HG02610 (cell line): ENCODE measurements around the gene SEM1.
"Not testable (repeated sequence)": the region's sequence is repeated elsewhere in the genome, so short reads cannot be mapped to it uniquely, and the experiment has no call there.

Experiments
- ATAC-seq: cut with Tn5 transposase; IDR thresholded peaks from one replicate; pipeline ENCODE4 v1.9.1; 2021; ENCODE audit warnings: mild to moderate bottlenecking, moderate library complexity; ENCODE audit not compliant: unreplicated experiment

Gene SEM1

DNA sequence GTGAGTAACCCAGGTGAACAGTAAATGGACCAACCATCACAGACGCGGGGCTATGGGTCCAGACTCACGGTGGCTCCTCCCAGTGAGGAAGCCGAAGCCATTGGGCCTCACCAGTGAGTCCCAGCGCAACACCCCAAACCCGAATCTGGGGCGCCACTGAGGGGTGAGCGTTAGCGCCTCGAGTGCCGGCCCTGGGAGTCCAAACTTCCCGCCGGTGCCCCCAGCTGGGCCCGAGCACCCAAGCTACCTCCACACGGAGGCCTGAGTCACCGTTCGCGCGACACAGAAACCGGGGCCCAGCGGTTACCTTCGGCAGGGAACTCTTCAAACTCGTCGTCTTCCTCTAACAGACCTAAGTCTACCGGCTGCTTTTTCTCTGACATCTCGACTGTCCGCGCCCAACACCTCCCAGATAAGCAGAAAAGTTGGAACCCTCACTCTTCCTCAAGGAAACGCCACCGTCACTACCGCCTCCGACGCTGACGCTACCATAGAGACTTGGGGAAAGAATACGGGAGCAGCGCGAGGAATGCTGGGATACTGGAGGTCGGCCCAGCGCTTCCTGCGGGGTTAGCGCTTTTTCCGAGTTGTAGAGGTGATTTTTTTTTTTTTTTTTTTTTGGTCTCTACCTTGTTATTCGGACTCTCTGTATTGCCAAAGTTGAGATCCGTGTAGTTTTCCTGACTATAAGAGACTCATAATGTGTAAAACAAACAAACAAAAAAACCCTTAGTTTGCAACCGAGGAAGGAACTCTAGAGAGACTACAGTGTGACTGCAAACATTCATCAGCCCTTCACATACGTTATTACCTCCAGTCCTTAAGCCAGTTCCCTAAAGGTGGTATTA is at the start of gene SEM1:
Gene SEM1 (minus strand): TSS at position 466 of the 848 bp plus-strand sequence. CDS start 83 bp downstream, at position 383.
- ATAC-seq, result peak; percentile 92

- not testable (repeated sequence) for ATAC-seq
Measured at GRCh38 chr7:96757880-96758279, 48.2 kb upstream of the SEM1 start.

DNA sequence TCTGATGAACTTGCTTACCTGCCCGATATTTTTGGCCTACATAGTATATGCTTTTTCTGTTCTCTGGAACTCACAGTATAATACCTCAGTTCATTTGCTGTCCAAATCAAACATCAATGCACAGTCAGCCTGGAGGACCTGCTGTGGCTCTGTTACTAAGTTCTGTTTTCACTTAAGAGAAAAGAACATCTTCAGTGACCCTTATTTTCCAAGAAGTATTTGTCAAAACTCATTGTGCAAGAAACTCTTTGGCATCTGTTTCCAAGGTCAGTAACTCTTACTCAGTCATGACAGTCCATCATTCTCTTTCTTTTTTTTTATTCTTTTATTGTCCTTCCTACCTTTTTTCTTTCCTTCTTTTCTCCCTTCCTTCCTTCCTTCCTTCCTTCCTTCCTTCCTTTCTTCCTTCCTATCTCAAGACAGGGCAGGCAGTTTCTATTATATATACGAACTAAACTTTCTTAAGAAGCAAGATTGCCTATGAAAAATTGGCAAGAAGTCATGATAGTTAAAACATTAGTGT is 37.8 kb upstream of the SEM1 start:
- no peak for ATAC-seq

- ATAC-seq, result no peak
Measured at GRCh38 chr7:96740130-96740529, 30.5 kb upstream of the SEM1 start.

- no peak for ATAC-seq
Measured at GRCh38 chr7:96739609-96740008, 30.0 kb upstream of the SEM1 start.

DNA sequence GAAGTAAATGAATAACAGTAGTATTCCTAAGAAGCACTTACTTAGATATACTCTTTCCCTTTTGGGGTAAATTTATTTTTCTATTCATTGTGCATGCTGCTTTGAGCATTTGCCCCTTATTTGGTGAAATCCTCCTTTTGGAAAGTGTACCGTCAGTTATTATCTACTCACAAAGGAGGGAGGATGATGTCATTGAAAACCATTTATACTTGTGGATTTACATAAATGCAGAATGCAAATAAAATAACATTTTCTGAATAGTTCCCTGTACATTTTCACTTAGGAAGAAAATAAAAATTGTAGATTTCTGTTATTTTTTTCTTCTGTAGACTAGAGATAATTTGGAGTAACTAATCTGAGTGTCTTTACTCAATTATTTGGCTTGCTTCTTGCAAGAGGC is 29.5 kb upstream of the SEM1 start:
- ATAC-seq, result no peak

- ATAC-seq, result no peak
Measured at GRCh38 chr7:96738705-96739104, 29.1 kb upstream of the SEM1 start.

DNA sequence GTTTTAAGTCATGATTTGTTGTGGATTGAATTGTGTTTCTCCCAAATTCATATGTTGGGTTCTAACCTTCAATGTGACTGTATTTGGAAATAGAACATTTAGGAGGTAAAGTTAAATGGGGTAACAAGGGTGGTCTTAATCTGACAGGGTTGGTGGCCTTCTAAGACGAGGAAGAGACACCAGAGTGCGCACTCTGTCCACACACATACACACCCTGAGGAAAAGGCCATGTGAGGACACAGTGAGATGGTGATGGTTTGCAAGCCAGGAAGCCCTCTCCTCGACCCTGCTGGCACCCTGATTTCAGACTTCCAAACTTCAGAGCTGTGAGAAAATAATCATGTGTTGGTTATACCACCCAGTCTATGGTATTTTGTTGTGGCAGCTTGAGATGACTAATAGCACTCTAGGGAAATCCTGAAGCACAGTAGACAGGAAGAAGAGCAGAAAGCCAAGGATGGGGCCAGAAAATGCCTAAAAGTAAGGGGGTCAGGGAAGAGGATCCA is 28.0 kb upstream of the SEM1 start:
- ATAC-seq, result no peak

GRCh38 chr7:96734343-96734742 is 24.7 kb upstream of the SEM1 start:
- no peak for ATAC-seq

DNA sequence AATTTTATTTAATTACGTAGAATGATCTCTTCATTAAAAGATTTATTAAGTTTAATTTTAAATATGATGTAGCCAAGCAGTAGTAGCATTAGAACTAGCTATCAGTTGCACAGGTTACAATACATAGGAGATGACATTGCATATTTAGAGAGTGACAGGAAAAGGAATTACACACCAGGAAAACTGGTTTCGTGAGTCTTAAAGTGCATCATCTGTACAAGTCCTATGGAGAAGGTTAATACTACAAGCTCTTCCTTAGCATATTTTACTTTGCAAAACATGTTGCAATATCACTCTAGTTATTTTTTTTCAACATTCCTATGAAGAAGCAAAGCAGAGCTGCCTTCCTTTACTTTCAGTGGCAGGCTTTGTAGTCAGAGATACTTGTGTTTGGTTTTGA is 20.2 kb upstream of the SEM1 start:
- no peak for ATAC-seq

DNA sequence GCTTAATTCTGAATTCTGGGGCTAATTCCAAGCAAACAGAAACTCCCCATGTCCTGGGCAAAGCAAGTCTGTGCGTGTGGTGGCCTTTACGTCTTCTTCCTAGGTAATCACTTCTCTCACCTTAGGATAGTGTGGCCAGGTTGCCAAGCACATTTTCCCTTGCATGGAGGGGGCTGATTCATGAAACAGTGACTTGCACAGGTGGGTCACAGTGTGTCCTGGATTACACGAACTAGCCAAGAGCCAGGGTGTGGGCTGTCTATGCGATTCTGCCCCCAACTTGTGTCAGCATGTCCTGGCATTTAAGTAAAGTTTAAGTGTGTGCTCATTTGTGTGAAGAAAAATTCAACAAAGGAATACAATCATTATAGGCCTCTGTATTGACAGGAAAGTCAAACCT is 18.5 kb upstream of the SEM1 start:
- ATAC-seq, result no peak

GRCh38 chr7:96727534-96728088 is 18.0 kb upstream of the SEM1 start:
- ATAC-seq, result no peak

DNA sequence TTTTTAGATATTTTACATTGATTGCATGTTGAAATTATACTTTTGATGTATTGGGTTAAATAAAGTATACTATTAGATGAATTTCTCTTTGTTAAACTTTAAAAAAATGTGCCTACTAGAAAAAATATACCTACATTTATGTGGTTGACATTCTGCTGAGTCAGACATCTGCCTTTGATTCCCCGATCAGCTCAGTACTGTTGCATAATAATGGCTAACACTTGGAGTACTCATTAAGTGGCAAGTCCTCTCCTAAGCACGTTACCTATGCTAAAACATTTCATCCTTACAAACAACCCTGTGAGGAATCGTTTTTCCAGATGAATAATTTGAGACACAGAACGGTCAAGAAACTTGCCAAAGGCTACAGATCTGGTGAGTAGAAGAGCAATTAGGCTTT is 14.0 kb upstream of the SEM1 start:
- no peak for ATAC-seq

GRCh38 chr7:96722928-96723327 is 13.3 kb upstream of the SEM1 start:
- not testable (repeated sequence) for ATAC-seq

GRCh38 chr7:96720843-96721242 is 11.2 kb upstream of the SEM1 start:
- ATAC-seq, result no peak

- ATAC-seq, result no peak
Measured at GRCh38 chr7:96719164-96719563, 9.5 kb upstream of the SEM1 start.

DNA sequence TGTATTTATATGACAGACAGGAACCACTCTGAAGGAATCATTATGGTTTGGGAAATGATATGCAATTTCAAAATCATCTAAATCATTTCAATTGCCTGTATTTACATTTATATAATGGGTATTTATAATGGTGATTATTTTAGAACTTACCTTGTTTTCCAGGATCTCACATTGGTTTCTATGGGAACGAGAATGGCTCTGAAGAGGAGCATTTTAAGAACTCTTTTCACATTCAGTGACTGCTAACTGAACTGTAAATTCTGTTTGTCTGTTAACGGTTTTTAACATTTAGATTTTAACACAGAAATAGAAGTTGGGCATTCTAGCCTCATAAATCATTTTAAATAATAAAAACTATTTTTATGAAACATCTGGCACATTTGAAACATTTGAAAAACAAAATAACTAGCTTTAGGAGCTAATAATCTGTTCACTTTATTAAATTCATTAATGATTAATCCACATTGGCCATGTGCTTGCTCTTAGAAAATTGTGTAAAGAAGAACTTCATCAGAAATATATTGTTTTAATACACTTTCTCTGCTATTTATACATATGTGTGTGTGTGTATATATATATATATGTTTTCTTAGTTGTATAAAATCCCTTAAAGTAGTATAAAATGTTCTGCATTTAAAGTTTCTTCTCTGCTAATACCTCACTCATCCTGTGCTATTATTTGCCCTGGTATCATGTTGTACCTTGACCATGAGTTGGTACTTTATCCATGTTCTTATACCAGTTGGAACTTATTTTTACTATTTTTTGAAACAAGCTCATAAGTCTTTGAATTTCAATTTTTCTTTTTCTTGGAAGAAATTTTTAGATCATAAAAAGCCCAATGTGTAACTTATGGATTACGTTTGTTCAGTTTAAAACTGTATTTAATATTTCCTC is 8.7 kb upstream of the SEM1 start:
- no peak for ATAC-seq

GRCh38 chr7:96713037-96713436 is 3.4 kb upstream of the SEM1 start:
- no peak for ATAC-seq

DNA sequence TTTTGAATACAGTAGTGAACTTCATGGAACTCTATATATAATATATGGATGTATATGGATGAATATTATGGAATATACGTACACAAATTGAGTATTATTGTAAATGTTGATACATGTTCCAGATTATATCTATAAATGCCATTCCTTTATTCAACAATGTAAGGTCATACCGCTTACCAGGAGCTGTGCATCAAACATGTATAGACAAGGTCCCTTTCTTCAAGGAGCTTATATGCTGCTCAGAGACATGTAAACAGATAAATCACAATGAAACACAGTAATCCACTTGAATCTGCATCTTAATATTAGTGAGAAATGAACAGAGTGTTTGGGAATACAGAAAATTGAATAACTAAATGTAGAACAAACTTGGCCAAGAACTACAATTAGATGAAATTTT is 898 bp upstream of the SEM1 start:
- ATAC-seq, result no peak

DNA sequence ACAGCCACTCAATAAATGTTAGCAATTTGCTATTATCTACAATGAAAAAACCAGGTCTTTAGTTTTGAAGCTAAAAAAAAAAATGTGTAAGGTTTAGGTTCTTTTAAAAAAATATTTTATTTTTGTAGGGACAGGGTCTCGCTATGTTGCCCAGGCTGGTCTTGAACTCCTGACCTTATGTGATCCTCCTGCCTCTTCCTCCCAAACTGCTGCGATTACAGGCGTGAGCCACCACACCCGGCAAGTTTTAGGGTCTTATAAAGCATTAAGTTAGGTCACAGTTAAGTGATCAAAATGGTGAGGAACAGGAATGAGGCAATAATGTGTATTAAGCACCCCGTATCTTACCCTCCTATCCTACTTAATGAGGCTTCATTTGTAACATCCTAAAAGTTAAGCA is 774 bp downstream of the SEM1 start:
- peak; percentile 7 for ATAC-seq
